HepG2 (cell line): ENCODE results near the gene RAB1B. TPM values are rescaled to one million over a fixed set of nuclear protein-coding genes. Genes with fewer than 3 reads are reported as not detected.
A peak's percentile ranks its signal among the peaks of the same experiment; 100 is the strongest.

Source experiments
- BRD4 ChIP-seq: sonication (generic); formaldehyde crosslinking; IDR thresholded peaks from 2 replicates; pipeline ENCODE4 v1.4.0; 2020; ENCODE audit warnings: missing genetic modification reagents
- CEBPG ChIP-seq: IDR thresholded peaks from 2 replicates; pipeline ENCODE4 v1.6.1; 2016
- HNF4G ChIP-seq, 2 experiments: sonication (generic) in 1 of 2; formaldehyde crosslinking in 1 of 2; IDR thresholded peaks; 2 replicates each; pipeline versions ENCODE4 v1.4.0 to v1.6.1; 2011 to 2020; ENCODE audit warnings: borderline replicate concordance in 2 of 2, low read depth in 2 of 2, mild to moderate bottlenecking in 2 of 2, low read length in 1 of 2, missing genetic modification reagents in 1 of 2, moderate library complexity in 1 of 2
- KLF15 ChIP-seq: sonication (generic); formaldehyde crosslinking; IDR thresholded peaks from 2 replicates; pipeline ENCODE4 v1.8.1; 2023; ENCODE audit warnings: borderline replicate concordance, mild to moderate bottlenecking, inconsistent platforms, missing genetic modification reagents, mixed read lengths
- MIXL1 ChIP-seq: IDR thresholded peaks from 2 replicates; pipeline ENCODE4 v1.6.1; 2016
- NFIC ChIP-seq: IDR thresholded peaks from 2 replicates; pipeline ENCODE4 v1.6.1; 2012; ENCODE audit warnings: mild to moderate bottlenecking, low read length, inconsistent platforms
- NR2F2 ChIP-seq: IDR thresholded peaks from 2 replicates; pipeline ENCODE4 v1.6.1; 2012; ENCODE audit warnings: low read depth, inconsistent platforms, borderline replicate concordance
- PHB2 ChIP-seq: fragments of 450-650 bp; IDR thresholded peaks from 2 replicates; pipeline ENCODE4 v1.6.1; 2018; ENCODE audit not compliant: partially characterized antibody
- PRPF4 ChIP-seq: fragments of 200-400 bp; formaldehyde crosslinking; IDR thresholded peaks from 2 replicates; pipeline ENCODE4 v1.6.1; 2016; ENCODE audit warnings: low read length, low read depth; ENCODE audit not compliant: poor library complexity, severe bottlenecking
- RAD51 ChIP-seq: fragments of 450-650 bp; IDR thresholded peaks from 2 replicates; pipeline ENCODE4 v1.6.1; 2016; ENCODE audit warnings: borderline replicate concordance
- SMC3 ChIP-seq: IDR thresholded peaks from 2 replicates; pipeline ENCODE4 v1.6.1; 2011; ENCODE audit warnings: low read length, improper control_type of control experiment
- SNAI1 ChIP-seq: sonication (generic); formaldehyde crosslinking; IDR thresholded peaks from 2 replicates; pipeline ENCODE4 v1.5.0; 2020; ENCODE audit warnings: mild to moderate bottlenecking, missing genetic modification reagents, borderline replicate concordance
- ZFP82 ChIP-seq: sonication (generic); formaldehyde crosslinking; IDR thresholded peaks from 2 replicates; pipeline ENCODE4 v1.5.1; 2020; ENCODE audit warnings: mild to moderate bottlenecking, missing genetic modification reagents, borderline replicate concordance
- ZNF224 ChIP-seq: sonication (generic); formaldehyde crosslinking; IDR thresholded peaks from 2 replicates; pipeline ENCODE4 v1.5.0; 2020; ENCODE audit warnings: mild to moderate bottlenecking, missing genetic modification reagents
- ZNF280B ChIP-seq: sonication (generic); formaldehyde crosslinking; IDR thresholded peaks from 2 replicates; pipeline ENCODE4 v1.5.0; 2020; ENCODE audit warnings: missing genetic modification reagents, mild to moderate bottlenecking, borderline replicate concordance
- ZNF552 ChIP-seq: sonication (generic); formaldehyde crosslinking; IDR thresholded peaks from 2 replicates; pipeline ENCODE4 v1.9.0; 2022; ENCODE audit warnings: missing genetic modification reagents, mild to moderate bottlenecking, borderline replicate concordance
- ZNF564 ChIP-seq: sonication (generic); formaldehyde crosslinking; IDR thresholded peaks from 2 replicates; pipeline ENCODE4 v1.8.1; 2023; ENCODE audit warnings: mild to moderate bottlenecking, missing genetic modification reagents
- ZNF713 ChIP-seq: sonication (generic); formaldehyde crosslinking; IDR thresholded peaks from 2 replicates; pipeline ENCODE4 v1.4.0; 2020; ENCODE audit warnings: mild to moderate bottlenecking, missing genetic modification reagents
- ZNF772 ChIP-seq: sonication (generic); formaldehyde crosslinking; IDR thresholded peaks from 2 replicates; pipeline ENCODE4 v1.5.0; 2020; ENCODE audit warnings: mild to moderate bottlenecking, missing genetic modification reagents
- polyA plus RNA-seq, 8 experiments: library from polyadenylated mRNA; depleted of rRNA in 3 of 8; stranded (reverse) in 7 of 8; unstranded in 1 of 8; fragments of >200 nt; fragmentation: Illumina TruSeq in 4 of 8; extraction: Trizol in 4 of 8; gene quantifications; 2 replicates each; pipeline versions ENCODE4 v1.2.1 to v1.2.3, GENCODE V29; 2011 to 2016; ENCODE audit warnings: low read depth in 4 of 8, missing spikeins in 1 of 8, mixed read lengths in 1 of 8; ENCODE audit not compliant: insufficient read depth in 1 of 8
- total RNA-seq, 5 experiments: library from RNA; depleted of rRNA; stranded (reverse); fragments of >200 nt; fragmentation: Illumina TruSeq; extraction: Trizol; gene quantifications; 2 replicates each; pipeline ENCODE4 v1.2.3, GENCODE V29; 2016; ENCODE audit warnings: low read depth in 1 of 5
- TF ChIP-seq, protein P1 (sequence below): sonication (generic); formaldehyde crosslinking; IDR thresholded peaks from 2 replicates; pipeline ENCODE4 v1.4.0; 2020; ENCODE audit warnings: missing genetic modification reagents
- TF ChIP-seq, protein P2 (sequence below): sonication (generic); formaldehyde crosslinking; IDR thresholded peaks from 2 replicates; pipeline ENCODE4 v1.8.1; 2023; ENCODE audit warnings: missing genetic modification reagents, mild to moderate bottlenecking, borderline replicate concordance
- TF ChIP-seq, protein P3 (sequence below): sonication (generic); formaldehyde crosslinking; IDR thresholded peaks from 2 replicates; pipeline ENCODE4 v1.4.0; 2020; ENCODE audit warnings: missing genetic modification reagents
- TF ChIP-seq, protein P4 (sequence below): sonication (generic); formaldehyde crosslinking; IDR thresholded peaks from 2 replicates; pipeline ENCODE4 v1.4.0; 2020; ENCODE audit warnings: mild to moderate bottlenecking, missing genetic modification reagents
- TF ChIP-seq, protein P5 (sequence below): sonication (generic); formaldehyde crosslinking; IDR thresholded peaks from 2 replicates; pipeline ENCODE4 v1.4.0; 2020; ENCODE audit warnings: missing genetic modification reagents

The RAB1B gene
- total and polyA plus RNA-seq, 2 of the 13 experiments (the other 11 are each of a cell fraction or from before 2014, with no cell fraction given): 77.9 to 87.9 TPM

- 0 out of 2 replicates have a peak, but pooled peaks have one; percentile 70 for TF ChIP-seq ZNF224 (CRISPR knock-in tag)
- TF ChIP-seq, protein P1, sequence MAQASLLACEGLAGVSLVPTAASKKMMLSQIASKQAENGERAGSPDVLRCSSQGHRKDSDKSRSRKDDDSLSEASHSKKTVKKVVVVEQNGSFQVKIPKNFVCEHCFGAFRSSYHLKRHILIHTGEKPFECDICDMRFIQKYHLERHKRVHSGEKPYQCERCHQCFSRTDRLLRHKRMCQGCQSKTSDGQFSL: peak; percentile 31; the same call in 1 of the 2 replicates
- TF ChIP-seq, protein P2, sequence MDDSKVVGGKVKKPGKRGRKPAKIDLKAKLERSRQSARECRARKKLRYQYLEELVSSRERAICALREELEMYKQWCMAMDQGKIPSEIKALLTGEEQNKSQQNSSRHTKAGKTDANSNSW: no peak
- no peak for TF ChIP-seq PRPF4
- TF ChIP-seq, protein P3, sequence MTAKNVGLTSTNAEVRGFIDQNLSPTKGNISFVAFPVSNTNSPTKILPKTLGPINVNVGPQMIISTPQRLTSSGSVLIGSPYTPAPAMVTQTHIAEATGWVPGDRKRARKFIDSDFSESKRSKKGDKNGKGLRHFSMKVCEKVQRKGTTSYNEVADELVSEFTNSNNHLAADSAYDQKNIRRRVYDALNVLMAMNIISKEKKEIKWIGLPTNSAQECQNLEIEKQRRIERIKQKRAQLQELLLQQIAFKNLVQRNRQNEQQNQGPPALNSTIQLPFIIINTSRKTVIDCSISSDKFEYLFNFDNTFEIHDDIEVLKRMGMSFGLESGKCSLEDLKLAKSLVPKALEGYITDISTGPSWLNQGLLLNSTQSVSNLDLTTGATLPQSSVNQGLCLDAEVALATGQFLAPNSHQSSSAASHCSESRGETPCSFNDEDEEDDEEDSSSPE (CRISPR knock-in tag): no peak
- TF ChIP-seq, protein P4, sequence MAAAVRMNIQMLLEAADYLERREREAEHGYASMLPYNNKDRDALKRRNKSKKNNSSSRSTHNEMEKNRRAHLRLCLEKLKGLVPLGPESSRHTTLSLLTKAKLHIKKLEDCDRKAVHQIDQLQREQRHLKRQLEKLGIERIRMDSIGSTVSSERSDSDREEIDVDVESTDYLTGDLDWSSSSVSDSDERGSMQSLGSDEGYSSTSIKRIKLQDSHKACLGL (CRISPR knock-in tag): no peak
- TF ChIP-seq, protein P5, sequence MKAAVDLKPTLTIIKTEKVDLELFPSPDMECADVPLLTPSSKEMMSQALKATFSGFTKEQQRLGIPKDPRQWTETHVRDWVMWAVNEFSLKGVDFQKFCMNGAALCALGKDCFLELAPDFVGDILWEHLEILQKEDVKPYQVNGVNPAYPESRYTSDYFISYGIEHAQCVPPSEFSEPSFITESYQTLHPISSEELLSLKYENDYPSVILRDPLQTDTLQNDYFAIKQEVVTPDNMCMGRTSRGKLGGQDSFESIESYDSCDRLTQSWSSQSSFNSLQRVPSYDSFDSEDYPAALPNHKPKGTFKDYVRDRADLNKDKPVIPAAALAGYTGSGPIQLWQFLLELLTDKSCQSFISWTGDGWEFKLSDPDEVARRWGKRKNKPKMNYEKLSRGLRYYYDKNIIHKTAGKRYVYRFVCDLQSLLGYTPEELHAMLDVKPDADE: 0 out of 2 replicates have a peak, but pooled peaks have one; percentile 54
- no peak for TF ChIP-seq ZNF552 (CRISPR knock-in tag)
- TF ChIP-seq RAD51: no peak
- TF ChIP-seq KLF15 (CRISPR knock-in tag): peak; percentile 53; the same call in 1 of the 2 replicates
- no peak for TF ChIP-seq ZNF713 (CRISPR knock-in tag)
- no peak for TF ChIP-seq NFIC
- no peak for TF ChIP-seq CEBPG (CRISPR knock-in tag)
- TF ChIP-seq HNF4G (IDR thresholded peaks at IDR 0.05; ENCODE audit: borderline replicate concordance, low read depth, low read length): no peak
- TF ChIP-seq HNF4G (CRISPR knock-in tag; IDR thresholded peaks at IDR 0.05; ENCODE audit: borderline replicate concordance, low read depth): 0 out of 2 replicates have a peak, but pooled peaks have one; percentile 19
- TF ChIP-seq ZNF280B (CRISPR knock-in tag): peak; percentile 40; the same call in 1 of the 2 replicates
- no peak for TF ChIP-seq PHB2
- TF ChIP-seq ZFP82 (CRISPR knock-in tag): no peak
- TF ChIP-seq BRD4 (CRISPR knock-in tag): 0 out of 2 replicates have a peak, but pooled peaks have one; percentile 54
- no peak for TF ChIP-seq ZNF564 (CRISPR knock-in tag)
- TF ChIP-seq SNAI1 (CRISPR knock-in tag): peak; percentile 41; the same call in 1 of the 2 replicates
- TF ChIP-seq MIXL1 (CRISPR knock-in tag): no peak
- no peak for TF ChIP-seq NR2F2
- 0 out of 2 replicates have a peak, but pooled peaks have one; percentile 5 for TF ChIP-seq ZNF772 (CRISPR knock-in tag)
- TF ChIP-seq SMC3: 0 out of 2 replicates have a peak, but pooled peaks have one; percentile 11
These were observed 790 bp downstream of the RAB1B start (continued) for GRCh38 chr11:66268952-66269905.
